Suprapubic skin (tissue), 3 donors: Measurements from ENCODE around the gene PAPSS2.

Experiments used
- EP300 ChIP-seq: sonication (generic); formaldehyde crosslinking; IDR thresholded peaks from one replicate; pipeline ENCODE4 v1.6.1; 2017; ENCODE audit warnings: antibody characterized with exemption
- POLR2A ChIP-seq, 2 donors: fragments of 450-650 bp; IDR thresholded peaks; one replicate each; pipeline ENCODE4 v1.6.1; 2017; ENCODE audit warnings: antibody characterized with exemption in 2 of 2, mild to moderate bottlenecking in 2 of 2, moderate library complexity in 2 of 2
- TF ChIP-seq, protein P1 (sequence below), 2 donors: fragments of 200-600 bp in 1 of 2; fragments of 450-650 bp in 1 of 2; sonication (generic) in 1 of 2; IDR thresholded peaks; one replicate each; pipeline ENCODE4 v1.5.1; 2016 to 2019; ENCODE audit warnings: antibody characterized with exemption in 2 of 2, mild to moderate bottlenecking in 1 of 2, moderate library complexity in 1 of 2

DNA sequence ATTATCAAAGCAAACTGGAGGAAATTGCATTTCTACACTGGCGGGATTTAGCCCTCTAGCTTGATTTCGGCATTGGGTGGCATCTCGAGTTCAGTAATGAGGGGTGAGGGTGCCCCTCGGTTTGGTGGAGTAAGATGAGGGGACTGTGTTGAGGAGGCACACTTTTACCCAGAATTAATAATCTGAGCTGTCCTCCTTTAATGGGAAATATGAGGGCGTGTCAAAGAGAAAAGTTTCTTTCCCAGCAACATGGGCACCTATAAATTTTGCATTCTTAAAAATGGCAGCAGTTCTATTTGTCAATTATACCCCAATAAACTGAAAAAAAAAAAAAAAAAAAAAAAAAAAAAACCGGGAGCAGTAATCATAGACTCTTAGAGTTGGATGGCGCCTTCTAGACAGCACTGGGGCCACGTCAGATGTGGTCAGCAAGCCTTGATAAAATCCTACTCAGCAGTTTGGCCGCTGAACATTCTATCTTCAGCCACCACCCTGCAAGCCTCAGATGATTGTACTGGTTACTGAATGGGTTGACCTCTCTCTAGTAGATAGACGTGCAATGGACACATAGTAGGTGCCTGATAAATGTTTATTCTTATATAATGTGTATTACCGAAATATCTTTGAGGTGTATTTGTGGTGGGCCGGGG lies 931 bp downstream of the PAPSS2 start:
- TF ChIP-seq, protein P1, sequence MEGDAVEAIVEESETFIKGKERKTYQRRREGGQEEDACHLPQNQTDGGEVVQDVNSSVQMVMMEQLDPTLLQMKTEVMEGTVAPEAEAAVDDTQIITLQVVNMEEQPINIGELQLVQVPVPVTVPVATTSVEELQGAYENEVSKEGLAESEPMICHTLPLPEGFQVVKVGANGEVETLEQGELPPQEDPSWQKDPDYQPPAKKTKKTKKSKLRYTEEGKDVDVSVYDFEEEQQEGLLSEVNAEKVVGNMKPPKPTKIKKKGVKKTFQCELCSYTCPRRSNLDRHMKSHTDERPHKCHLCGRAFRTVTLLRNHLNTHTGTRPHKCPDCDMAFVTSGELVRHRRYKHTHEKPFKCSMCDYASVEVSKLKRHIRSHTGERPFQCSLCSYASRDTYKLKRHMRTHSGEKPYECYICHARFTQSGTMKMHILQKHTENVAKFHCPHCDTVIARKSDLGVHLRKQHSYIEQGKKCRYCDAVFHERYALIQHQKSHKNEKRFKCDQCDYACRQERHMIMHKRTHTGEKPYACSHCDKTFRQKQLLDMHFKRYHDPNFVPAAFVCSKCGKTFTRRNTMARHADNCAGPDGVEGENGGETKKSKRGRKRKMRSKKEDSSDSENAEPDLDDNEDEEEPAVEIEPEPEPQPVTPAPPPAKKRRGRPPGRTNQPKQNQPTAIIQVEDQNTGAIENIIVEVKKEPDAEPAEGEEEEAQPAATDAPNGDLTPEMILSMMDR (IDR thresholded peaks at IDR 0.05): no peak
- TF ChIP-seq POLR2A (IDR thresholded peaks at IDR 0.05): no peak
- no peak for TF ChIP-seq EP300
